A549 treated with AZD2906 at 1 μM for 4 hours (cell line): ENCODE data around the gene PFAS. TPM values are rescaled to one million over a fixed set of nuclear protein-coding genes. Genes with fewer than 3 reads are reported as not detected.

Source experiments
- total RNA-seq: library from RNA; stranded (reverse); fragments of 200-300 nt; extraction: Qiagen RNA extraction; gene quantifications from 5 replicates; pipeline ENCODE4 v1.2.3, GENCODE V29; 2022

Gene PFAS
- 39.9 to 47.3 TPM (median 43.2 TPM) in 5 replicates for total RNA-seq

GRCh38 chr17:8248751-8249607 lies at the start of gene PFAS:
Gene PFAS, plus strand, starts transcription at chr17:8249289. Its CDS starts 4,649 bp downstream, at chr17:8253938.

GRCh38 chr17:8209907-8210760 lies 39.0 kb upstream of the PFAS start, which contains the start of gene AURKB:
Gene AURKB, minus strand, starts transcription at chr17:8210575. Its CDS starts 351 bp downstream, at chr17:8210224.

DNA sequence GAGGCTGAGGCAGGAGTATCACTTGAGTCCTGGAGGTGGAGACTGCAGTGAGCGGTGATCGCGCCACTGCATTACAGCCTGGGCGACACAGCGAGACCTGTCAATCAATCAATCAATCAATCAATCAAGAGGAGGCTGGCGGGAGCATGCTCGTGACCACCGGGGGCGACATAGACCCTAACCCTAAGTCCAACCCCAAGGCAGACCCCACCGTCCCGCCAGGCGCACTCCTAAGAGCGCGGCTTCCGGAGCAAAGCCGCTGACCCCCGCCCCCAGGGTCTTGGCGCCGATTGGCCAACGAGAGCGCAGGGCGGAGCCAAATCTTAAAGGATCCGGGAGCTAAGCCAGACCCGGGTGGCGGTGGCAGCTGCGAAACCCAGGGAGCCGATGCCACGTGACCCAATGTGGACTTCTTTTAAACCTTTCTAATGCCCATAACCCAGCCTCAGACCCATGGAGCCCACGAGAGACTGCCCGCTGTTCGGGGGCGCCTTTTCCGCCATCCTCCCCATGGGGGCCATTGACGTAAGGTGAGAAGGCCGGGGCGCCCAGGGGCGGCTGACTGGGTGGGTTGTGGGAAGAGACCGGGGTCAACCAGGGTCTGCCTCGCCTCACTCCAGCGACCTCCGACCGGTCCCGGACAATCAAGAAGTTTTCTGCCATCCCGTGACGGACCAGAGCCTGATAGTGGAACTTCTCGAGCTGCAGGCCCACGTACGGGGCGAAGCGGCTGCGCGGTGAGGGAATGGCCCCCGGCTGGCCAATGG lies 39.4 kb downstream of the PFAS start, which contains the start of gene RANGRF:
TSS of gene RANGRF (plus strand) at position 335 of the 767 bp plus-strand sequence. CDS start at position 454, 119 bp downstream.

Other genes with a start within 250 kb of the PFAS start
- gene GUCY2D, start 246.7 kb upstream of the PFAS start, total RNA-seq = 0.38 to 0.78 TPM (median 0.50 TPM) in 5 replicates
- gene ALOX15B, start 210.2 kb upstream of the PFAS start, total RNA-seq = 0.42 to 0.60 TPM (median 0.51 TPM) in 5 replicates
- gene ALOX12B, start 161.6 kb upstream of the PFAS start, total RNA-seq = 1.1 to 1.5 TPM (median 1.4 TPM) in 5 replicates
- 5.9 to 10.2 TPM (median 7.3 TPM) in 5 replicates for gene ALOXE3, start 130.8 kb upstream of the PFAS start, total RNA-seq
- gene HES7, start 125.2 kb upstream of the PFAS start, total RNA-seq = 2.3 to 5.4 TPM (median 5.2 TPM) in 5 replicates
- 55.8 to 75.2 TPM (median 61.7 TPM) in 5 replicates for gene PER1, start 96.9 kb upstream of the PFAS start, total RNA-seq
- gene VAMP2, start 86.3 kb upstream of the PFAS start, total RNA-seq = 24.9 to 29.8 TPM (median 27.9 TPM) in 5 replicates
- 17.9 to 22.3 TPM (median 19.2 TPM) in 5 replicates for gene TMEM107, start 72.9 kb upstream of the PFAS start, total RNA-seq
- gene BORCS6, start 59.1 kb upstream of the PFAS start, total RNA-seq = 6.5 to 9.4 TPM (median 8.8 TPM) in 5 replicates
- gene AURKB, start 38.7 kb upstream of the PFAS start, total RNA-seq = 140 to 157 TPM (median 146 TPM) in 5 replicates
- 9.8 to 17.1 TPM (median 13.9 TPM) in 5 replicates for gene CTC1, start 1.2 kb upstream of the PFAS start, total RNA-seq
- 35.6 to 48.3 TPM (median 43.8 TPM) in 5 replicates for gene RANGRF, start 39.4 kb downstream of the PFAS start, total RNA-seq
- 5.8 to 8.2 TPM (median 7.7 TPM) in 5 replicates for gene SLC25A35, start 46.1 kb downstream of the PFAS start, total RNA-seq
- not detected in 5 replicates for gene ARHGEF15, start 61.0 kb downstream of the PFAS start, total RNA-seq
- not detected in 5 replicates for gene ODF4, start 90.6 kb downstream of the PFAS start, total RNA-seq
- gene RPL26, start 133.9 kb downstream of the PFAS start, total RNA-seq = 3,612 to 4,092 TPM (median 3,668 TPM) in 5 replicates
- not detected in 5 replicates for gene RNF222, start 148.5 kb downstream of the PFAS start, total RNA-seq
- gene NDEL1, start 186.6 kb downstream of the PFAS start, total RNA-seq = 59.1 to 74.8 TPM (median 64.9 TPM) in 5 replicates